ENCODE data around the gene XAGE2. TPM values are rescaled to one million over a fixed set of nuclear protein-coding genes. Genes with fewer than 3 reads are reported as not detected.

Gene XAGE2
- total RNA-seq, 1 experiment from 2014 or later, result not detected

- Mint-ChIP-seq H3K4me3 (ENCODE audit: low read depth, unreplicated experiment) (no peak overlapping the region), H3K9me3 (ENCODE audit: low read depth, unreplicated experiment) (no peaks in the 10 kb centered on the region), H3K36me3 (ENCODE audit: insufficient read depth, unreplicated experiment) (no peaks in the 10 kb centered on the region), H3K27me3 (ENCODE audit: unreplicated experiment) (peaks cover 28% of the 10 kb centered on the region), H3K4me1 (ENCODE audit: low read depth, unreplicated experiment) (no peaks in the 10 kb centered on the region), H3K27ac (ENCODE audit: unreplicated experiment) (no peak overlapping the region)
- BruUV-seq (replicated peaks), result no TSS peak
- DNase-seq, result no peak
- intact Hi-C loops (cut with micrococcal nuclease; ENCODE audit: unreplicated experiment), result no loop called here
- CTCF ChIA-PET, result no interaction called here
- TF ChIP-seq CTCF (IDR thresholded peaks at IDR 0.05; ENCODE audit: unreplicated experiment), result no peak
Observed at GRCh38 chrX:52378870-52379269, 10.0 kb downstream of the XAGE2 start.

- no peak for DNase-seq
- H3K36me3 Mint-ChIP-seq (ENCODE audit: insufficient read depth, unreplicated experiment), result no peaks in the 10 kb centered on the region
- peaks cover 28% of the 10 kb centered on the region for H3K27me3 Mint-ChIP-seq (ENCODE audit: unreplicated experiment)
- BruUV-seq (replicated peaks), result no TSS peak
- H3K27ac Mint-ChIP-seq (ENCODE audit: unreplicated experiment), result no peak overlapping the region
- no peak overlapping the region for H3K4me3 Mint-ChIP-seq (ENCODE audit: low read depth, unreplicated experiment)
- TF ChIP-seq CTCF (IDR thresholded peaks at IDR 0.05; ENCODE audit: unreplicated experiment), result no peak
- intact Hi-C loops (cut with micrococcal nuclease; ENCODE audit: unreplicated experiment), result no loop called here
- H3K9me3 Mint-ChIP-seq (ENCODE audit: low read depth, unreplicated experiment), result no peaks in the 10 kb centered on the region
- no peaks in the 10 kb centered on the region for H3K4me1 Mint-ChIP-seq (ENCODE audit: low read depth, unreplicated experiment)
- CTCF ChIA-PET, result interaction anchor here (0.5 kb wide), 1 partner anchor 275 kb away, joined by 5 read pairs; no protein-coding TSS in a partner anchor
Observed at GRCh38 chrX:52380993-52381392, 12.2 kb downstream of the XAGE2 start.

GRCh38 chrX:52410439-52411394 is 41.9 kb downstream of the XAGE2 start:
- no peaks in the 10 kb centered on the region for H3K9me3 Mint-ChIP-seq (ENCODE audit: low read depth, unreplicated experiment)
- intact Hi-C loops (cut with micrococcal nuclease; ENCODE audit: unreplicated experiment), result no loop called here
- H3K27ac Mint-ChIP-seq (ENCODE audit: unreplicated experiment), result no peak overlapping the region
- H3K27me3 Mint-ChIP-seq (ENCODE audit: unreplicated experiment), result peaks cover 22% of the 10 kb centered on the region
- no peak overlapping the region for H3K4me3 Mint-ChIP-seq (ENCODE audit: low read depth, unreplicated experiment)
- H3K36me3 Mint-ChIP-seq (ENCODE audit: insufficient read depth, unreplicated experiment), result no peaks in the 10 kb centered on the region
- no peak for TF ChIP-seq CTCF (IDR thresholded peaks at IDR 0.05; ENCODE audit: unreplicated experiment)
- H3K4me1 Mint-ChIP-seq (ENCODE audit: low read depth, unreplicated experiment), result no peaks in the 10 kb centered on the region
- CTCF ChIA-PET, result no interaction called here
- no peak for DNase-seq
- BruUV-seq (replicated peaks), result no TSS peak

- Mint-ChIP-seq H3K9me3 (ENCODE audit: low read depth, unreplicated experiment) (no peaks in the 10 kb centered on the region), H3K4me3 (ENCODE audit: low read depth, unreplicated experiment) (no peak overlapping the region), H3K27ac (ENCODE audit: unreplicated experiment) (no peak overlapping the region), H3K27me3 (ENCODE audit: unreplicated experiment) (peaks cover 31% of the 10 kb centered on the region), H3K4me1 (ENCODE audit: low read depth, unreplicated experiment) (no peaks in the 10 kb centered on the region), H3K36me3 (ENCODE audit: insufficient read depth, unreplicated experiment) (no peaks in the 10 kb centered on the region)
- no peak for TF ChIP-seq CTCF (IDR thresholded peaks at IDR 0.05; ENCODE audit: unreplicated experiment)
- no peak for DNase-seq
- BruUV-seq (replicated peaks), result no TSS peak
- CTCF ChIA-PET, result no interaction called here
- intact Hi-C loops (cut with micrococcal nuclease; ENCODE audit: unreplicated experiment), result no loop called here
Observed at GRCh38 chrX:52415304-52415703, 46.5 kb downstream of the XAGE2 start.
